NB4 (cell line): ENCODE measurements around the gene SDSL.

Source experiments
- CTCF ChIP-seq: IDR thresholded peaks from one replicate; pipeline ENCODE4 v1.5.1; 2012; ENCODE audit warnings: low read depth, low read length
- MAX ChIP-seq: IDR thresholded peaks from 2 replicates; pipeline ENCODE4 v1.6.1; 2011; ENCODE audit warnings: low read depth, low read length
- POLR2A ChIP-seq: IDR thresholded peaks from 2 replicates; pipeline ENCODE4 v1.6.1; 2011; ENCODE audit warnings: mild to moderate bottlenecking; ENCODE audit not compliant: insufficient read length; ENCODE audit errors: extremely low read depth

GRCh38 chr12:113457710-113458109, 35.5 kb downstream of the SDSL start:
- no peak for TF ChIP-seq POLR2A
- TF ChIP-seq CTCF = no peak
- no peak for TF ChIP-seq MAX
